Transverse colon (tissue), 3 donors: ENCODE measurements around the gene TMEM150C.

ENCODE experiments used
- CTCF ChIP-seq, 5 experiments: fragments of 200-600 bp in 3 of 5; fragments of 450-650 bp in 2 of 5; sonication (generic) in 3 of 5; IDR thresholded peaks; 1 replicate in 2 of 5; 2 replicates in 3 of 5; pipeline ENCODE4 v1.5.1; 2016 to 2017; ENCODE audit warnings: antibody characterized with exemption in 5 of 5, inconsistent platforms in 3 of 5, mild to moderate bottlenecking in 2 of 5, moderate library complexity in 1 of 5
- EP300 ChIP-seq: sonication (generic); formaldehyde crosslinking; IDR thresholded peaks from one replicate; pipeline ENCODE4 v1.6.1; 2017; ENCODE audit warnings: antibody characterized with exemption, low read depth
- POLR2A ChIP-seq: fragments of 450-650 bp; IDR thresholded peaks from one replicate; pipeline ENCODE4 v1.6.1; 2016; ENCODE audit warnings: antibody characterized with exemption, mild to moderate bottlenecking, moderate library complexity

- TF ChIP-seq CTCF (IDR thresholded peaks at IDR 0.05) (no peak), POLR2A (no peak), EP300 (no peak)
Measured at GRCh38 chr4:82484996-82485783, 76.6 kb downstream of the TMEM150C start.
